ENCODE data around the gene CAPZA2. TPM values are rescaled to one million over a fixed set of nuclear protein-coding genes. Genes with fewer than 3 reads are reported as not detected.

The CAPZA2 gene
- total RNA-seq, 1 experiment from 2014 or later = 173 TPM

- H3K36me3 Mint-ChIP-seq (ENCODE audit: insufficient read depth, unreplicated experiment) = no peaks in the 10 kb centered on the region
- ChIA-PET POLR2A (interaction anchor here (0.6 to 1.2 kb wide), 2 partner anchors 10 to 71 kb away, joined by 3 read pairs; no protein-coding TSS in a partner anchor), CTCF (interaction anchor here (0.6 to 0.7 kb wide), 3 partner anchors 29 to 35 kb away, joined by 3 to 4 read pairs (median 3); no protein-coding TSS in a partner anchor)
- DNase-seq (ENCODE audit: unreplicated experiment) = no peak
- no peak overlapping the region for H3K27ac Mint-ChIP-seq (ENCODE audit: low read depth, unreplicated experiment)
- no peak for TF ChIP-seq CTCF (IDR thresholded peaks at IDR 0.05; ENCODE audit: unreplicated experiment)
- no peak overlapping the region for H3K4me3 Mint-ChIP-seq (ENCODE audit: unreplicated experiment)
- no TSS peak for BruUV-seq (replicated peaks)
- no peaks in the 10 kb centered on the region for H3K9me3 Mint-ChIP-seq (ENCODE audit: unreplicated experiment)
- intact Hi-C loops (cut with micrococcal nuclease) = no loop called here
- peaks cover 13% of the 10 kb centered on the region for H3K27me3 Mint-ChIP-seq (ENCODE audit: insufficient read depth, unreplicated experiment)
- no peaks in the 10 kb centered on the region for H3K4me1 Mint-ChIP-seq (ENCODE audit: insufficient read depth, unreplicated experiment)
Observed at GRCh38 chr7:116843378-116843777, 19.0 kb upstream of the CAPZA2 start.

- ChIA-PET POLR2A (no interaction called here), CTCF (no interaction called here)
- no peaks in the 10 kb centered on the region for H3K36me3 Mint-ChIP-seq (ENCODE audit: insufficient read depth, unreplicated experiment)
- no peak for DNase-seq (ENCODE audit: unreplicated experiment)
- H3K4me3 Mint-ChIP-seq (ENCODE audit: unreplicated experiment) = no peak overlapping the region
- H3K4me1 Mint-ChIP-seq (ENCODE audit: insufficient read depth, unreplicated experiment) = no peaks in the 10 kb centered on the region
- H3K27ac Mint-ChIP-seq (ENCODE audit: low read depth, unreplicated experiment) = no peak overlapping the region
- H3K9me3 Mint-ChIP-seq (ENCODE audit: unreplicated experiment) = no peaks in the 10 kb centered on the region
- peaks cover 17% of the 10 kb centered on the region for H3K27me3 Mint-ChIP-seq (ENCODE audit: insufficient read depth, unreplicated experiment)
- intact Hi-C loops (cut with micrococcal nuclease) = no loop called here
- TF ChIP-seq CTCF (IDR thresholded peaks at IDR 0.05; ENCODE audit: unreplicated experiment) = no peak
- BruUV-seq (replicated peaks) = no TSS peak
Observed at GRCh38 chr7:116851175-116851574, 11.2 kb upstream of the CAPZA2 start.

GRCh38 chr7:116851671-116852070 lies 10.7 kb upstream of the CAPZA2 start:
- Mint-ChIP-seq H3K27me3 (ENCODE audit: insufficient read depth, unreplicated experiment) (peaks cover 17% of the 10 kb centered on the region), H3K36me3 (ENCODE audit: insufficient read depth, unreplicated experiment) (no peaks in the 10 kb centered on the region), H3K4me3 (ENCODE audit: unreplicated experiment) (no peak overlapping the region), H3K27ac (ENCODE audit: low read depth, unreplicated experiment) (no peak overlapping the region), H3K4me1 (ENCODE audit: insufficient read depth, unreplicated experiment) (no peaks in the 10 kb centered on the region), H3K9me3 (ENCODE audit: unreplicated experiment) (no peaks in the 10 kb centered on the region)
- ChIA-PET CTCF (no interaction called here), POLR2A (no interaction called here)
- no peak for DNase-seq (ENCODE audit: unreplicated experiment)
- intact Hi-C loops (cut with micrococcal nuclease) = no loop called here
- TF ChIP-seq CTCF (IDR thresholded peaks at IDR 0.05; ENCODE audit: unreplicated experiment) = no peak
- no TSS peak for BruUV-seq (replicated peaks)

GRCh38 chr7:116854132-116854531 lies 8.3 kb upstream of the CAPZA2 start:
- POLR2A ChIA-PET = interaction anchor here (1.1 to 1.8 kb wide), 2 partner anchors 8 to 19 kb away, joined by 3 to 5 read pairs; partner anchors contain the start of gene CAPZA2
- BruUV-seq (replicated peaks) = no TSS peak
- CTCF ChIA-PET = interaction anchor here (0.6 to 0.7 kb wide), 2 partner anchors 40 to 50 kb away, joined by 3 read pairs; no protein-coding TSS in a partner anchor
- Mint-ChIP-seq H3K4me1 (ENCODE audit: insufficient read depth, unreplicated experiment) (peaks cover 3% of the 10 kb centered on the region), H3K36me3 (ENCODE audit: insufficient read depth, unreplicated experiment) (no peaks in the 10 kb centered on the region), H3K4me3 (ENCODE audit: unreplicated experiment) (no peak overlapping the region), H3K27ac (ENCODE audit: low read depth, unreplicated experiment) (no peak overlapping the region), H3K9me3 (ENCODE audit: unreplicated experiment) (no peaks in the 10 kb centered on the region), H3K27me3 (ENCODE audit: insufficient read depth, unreplicated experiment) (peaks cover 28% of the 10 kb centered on the region)
- DNase-seq (ENCODE audit: unreplicated experiment) = no peak
- no peak for TF ChIP-seq CTCF (IDR thresholded peaks at IDR 0.05; ENCODE audit: unreplicated experiment)
- intact Hi-C loops (cut with micrococcal nuclease) = no loop called here
